GM18508 (cell line): ENCODE data around the gene MYCN.
"Not testable (repeated sequence)": the region's sequence is repeated elsewhere in the genome, so short reads cannot be mapped to it uniquely, and the experiment has no call there.

ENCODE experiments used
- ATAC-seq: cut with Tn5 transposase; IDR thresholded peaks from one replicate; pipeline ENCODE4 v1.9.1; 2021; ENCODE audit warnings: moderate number of reproducible peaks; ENCODE audit not compliant: insufficient read depth, unreplicated experiment

Gene MYCN

DNA sequence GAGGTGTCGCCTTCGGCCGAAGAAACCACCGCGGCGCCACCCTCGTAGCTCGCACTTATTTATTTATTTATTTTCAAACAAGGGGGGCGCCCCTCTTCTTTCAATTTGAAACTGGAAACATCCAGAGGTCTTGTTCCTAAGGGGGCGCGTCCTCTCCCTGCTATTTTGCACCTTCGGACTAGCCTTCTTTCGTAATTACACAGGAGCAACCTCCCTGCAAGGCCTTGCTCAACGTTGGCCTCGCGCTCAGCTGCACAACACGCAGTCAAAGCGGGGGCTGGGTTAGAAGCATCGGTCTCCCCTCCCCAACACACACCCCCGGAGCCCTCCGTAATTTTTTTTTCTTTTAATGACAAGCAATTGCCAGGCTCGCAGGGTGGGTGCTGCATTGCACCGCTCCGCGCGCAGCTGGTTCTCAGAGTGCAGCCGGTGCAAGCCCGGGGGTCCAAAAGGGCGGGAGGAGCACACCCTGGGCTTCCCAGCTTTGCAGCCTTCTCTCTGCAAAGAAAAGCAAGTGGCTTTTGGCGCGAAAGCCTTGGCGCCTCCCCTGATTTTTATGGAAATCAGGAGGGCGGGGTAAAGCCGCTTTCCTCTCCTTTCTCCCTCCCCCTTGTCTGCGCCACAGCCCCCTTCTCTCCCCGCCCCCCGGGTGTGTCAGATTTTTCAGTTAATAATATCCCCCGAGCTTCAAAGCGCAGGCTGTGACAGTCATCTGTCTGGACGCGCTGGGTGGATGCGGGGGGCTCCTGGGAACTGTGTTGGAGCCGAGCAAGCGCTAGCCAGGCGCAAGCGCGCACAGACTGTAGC is at the start of gene MYCN:
MYCN (plus strand) TSS at position 697 of the 807 bp plus-strand sequence. CDS start 1,515 bp downstream, outside the sequence.
- ATAC-seq: no peak

DNA sequence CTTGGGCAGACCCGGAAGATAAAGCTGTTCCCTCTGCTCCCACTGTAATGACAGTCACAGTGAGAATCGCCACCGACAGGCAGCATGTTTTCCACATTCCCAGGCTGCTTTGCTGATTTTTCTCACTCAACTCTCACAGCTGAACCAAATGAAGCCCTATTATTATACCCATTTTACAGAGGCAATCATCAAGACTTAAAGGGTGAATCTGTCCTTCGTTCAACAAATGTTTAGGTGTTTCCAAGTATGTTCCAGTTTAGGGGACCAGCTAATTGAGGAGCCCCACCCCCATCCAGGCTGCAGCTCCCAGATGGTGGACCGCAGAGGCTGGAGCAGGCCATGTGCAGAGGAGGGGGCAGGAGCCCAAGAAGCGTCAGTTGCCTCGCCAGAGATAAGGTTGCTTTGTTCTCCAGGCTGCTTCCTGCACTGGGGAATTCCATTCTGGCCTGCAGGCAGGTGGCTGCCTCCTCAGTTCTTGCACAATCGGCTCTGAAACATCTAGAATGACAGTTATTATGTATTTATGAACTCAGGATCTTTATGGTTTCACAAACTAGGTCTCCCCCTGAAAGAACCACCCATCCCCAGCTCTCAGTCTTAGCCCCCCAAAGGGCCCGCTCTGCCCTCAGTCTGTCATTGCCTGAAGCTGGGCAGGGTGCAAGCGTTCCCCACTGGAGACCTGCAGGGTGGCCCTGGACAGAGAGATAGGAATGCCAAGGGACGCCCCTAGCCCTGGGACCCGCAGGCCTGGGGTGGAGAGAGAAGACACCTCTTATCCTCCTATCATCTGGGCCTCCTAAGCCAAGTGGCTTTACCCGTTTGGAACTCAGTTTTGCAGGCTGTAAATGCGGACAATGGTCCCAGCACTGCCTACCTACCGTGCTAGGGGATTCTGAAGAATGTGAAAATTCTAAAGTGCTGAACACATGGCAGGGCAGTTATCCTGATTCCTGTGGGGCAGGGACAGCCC is 49.1 kb upstream of the MYCN start:
- no peak for ATAC-seq

DNA sequence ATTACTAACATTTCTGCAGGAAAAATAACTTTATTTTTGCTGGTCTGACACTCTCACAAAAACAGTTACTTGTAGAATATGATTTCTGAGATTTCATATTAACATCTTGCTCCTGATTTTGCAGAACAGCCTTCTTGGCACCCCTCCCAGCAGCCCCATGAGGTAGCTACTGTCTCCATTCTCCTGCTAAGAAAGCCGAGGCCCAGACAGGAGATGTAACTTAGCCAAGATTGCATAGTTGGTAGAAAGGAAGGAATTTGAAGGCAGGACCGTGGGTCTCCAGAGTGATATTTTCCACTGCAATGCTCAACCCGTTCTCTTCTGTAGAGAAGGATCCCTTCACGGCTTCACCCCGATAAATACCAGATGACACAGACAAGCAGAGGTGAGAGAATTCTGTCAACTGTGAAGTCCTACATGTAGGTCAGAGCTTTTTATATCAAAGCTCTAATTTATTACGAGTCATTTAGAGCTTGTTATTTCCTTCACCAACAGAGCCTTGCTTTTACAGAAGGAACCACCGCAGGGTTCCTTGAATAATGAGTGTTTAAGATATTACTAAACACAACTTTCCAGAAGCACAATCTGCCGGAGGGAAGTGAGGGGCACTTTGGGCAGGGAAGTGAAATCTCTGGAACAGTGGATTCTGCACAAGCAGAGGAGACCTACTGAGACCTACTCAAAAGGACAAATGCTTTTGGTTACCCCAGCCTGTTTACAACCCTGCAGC is 48.0 kb upstream of the MYCN start:
- no peak for ATAC-seq

- no peak for ATAC-seq
Measured at GRCh38 chr2:15893085-15893484, 47.3 kb upstream of the MYCN start.

GRCh38 chr2:15893689-15894480 is 46.5 kb upstream of the MYCN start:
- no peak for ATAC-seq

- ATAC-seq: no peak
Measured at GRCh38 chr2:15894481-15895144, 45.7 kb upstream of the MYCN start.

GRCh38 chr2:15895615-15896469 is 44.5 kb upstream of the MYCN start:
- ATAC-seq: no peak

DNA sequence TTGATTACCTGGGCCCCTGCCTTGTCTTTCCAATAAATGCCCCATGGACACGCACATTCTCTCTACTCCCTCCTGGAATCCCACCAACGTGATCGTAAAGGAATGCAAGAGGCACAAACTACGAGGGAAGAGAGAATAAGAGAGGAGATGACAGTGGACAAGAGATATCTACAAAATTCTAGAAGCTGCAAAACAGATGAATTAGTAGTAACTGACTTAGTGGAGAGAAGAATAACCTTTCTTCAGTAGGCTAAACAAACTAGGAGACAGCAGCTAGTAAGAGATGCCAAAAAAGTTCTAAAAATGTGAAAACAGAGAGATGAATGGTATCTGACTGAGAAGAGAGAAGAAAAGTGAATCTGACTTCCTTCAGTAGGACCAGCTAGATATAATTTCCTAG is 43.5 kb upstream of the MYCN start:
- ATAC-seq: no peak

DNA sequence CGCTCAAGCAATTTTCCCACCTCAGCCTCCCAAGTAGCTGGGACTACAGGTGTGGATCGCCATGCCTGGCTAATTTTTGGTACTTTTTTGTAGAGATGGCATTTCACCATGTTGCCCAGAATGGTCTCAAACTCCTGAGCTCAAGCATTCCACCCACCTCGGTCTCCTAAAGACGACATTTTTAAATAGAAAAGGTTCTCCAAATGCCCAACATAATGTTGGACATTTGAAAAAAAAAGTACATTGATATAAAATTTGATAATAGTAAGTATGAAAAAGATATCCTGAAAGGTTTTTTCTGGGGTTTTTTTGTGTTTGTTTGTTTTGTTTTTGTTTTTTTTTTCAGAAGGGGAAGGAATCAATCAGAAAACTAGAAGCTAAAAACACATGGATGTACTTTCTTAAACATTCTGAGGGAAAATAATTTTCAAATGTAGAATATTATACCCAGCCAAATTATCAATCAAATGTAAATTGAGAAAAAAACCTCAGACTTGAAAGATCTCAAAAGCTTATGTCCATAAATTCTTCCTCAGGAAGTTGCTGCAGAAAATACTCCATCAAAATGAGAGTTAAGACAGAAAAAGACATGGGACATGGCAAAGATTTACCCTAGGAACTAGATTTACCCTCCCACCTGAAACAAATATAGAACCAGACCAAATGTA is 42.8 kb upstream of the MYCN start:
- ATAC-seq: no peak

GRCh38 chr2:15899327-15899612 is 41.1 kb upstream of the MYCN start:
- ATAC-seq: no peak

GRCh38 chr2:15899751-15900493 is 40.4 kb upstream of the MYCN start:
- no peak for ATAC-seq

DNA sequence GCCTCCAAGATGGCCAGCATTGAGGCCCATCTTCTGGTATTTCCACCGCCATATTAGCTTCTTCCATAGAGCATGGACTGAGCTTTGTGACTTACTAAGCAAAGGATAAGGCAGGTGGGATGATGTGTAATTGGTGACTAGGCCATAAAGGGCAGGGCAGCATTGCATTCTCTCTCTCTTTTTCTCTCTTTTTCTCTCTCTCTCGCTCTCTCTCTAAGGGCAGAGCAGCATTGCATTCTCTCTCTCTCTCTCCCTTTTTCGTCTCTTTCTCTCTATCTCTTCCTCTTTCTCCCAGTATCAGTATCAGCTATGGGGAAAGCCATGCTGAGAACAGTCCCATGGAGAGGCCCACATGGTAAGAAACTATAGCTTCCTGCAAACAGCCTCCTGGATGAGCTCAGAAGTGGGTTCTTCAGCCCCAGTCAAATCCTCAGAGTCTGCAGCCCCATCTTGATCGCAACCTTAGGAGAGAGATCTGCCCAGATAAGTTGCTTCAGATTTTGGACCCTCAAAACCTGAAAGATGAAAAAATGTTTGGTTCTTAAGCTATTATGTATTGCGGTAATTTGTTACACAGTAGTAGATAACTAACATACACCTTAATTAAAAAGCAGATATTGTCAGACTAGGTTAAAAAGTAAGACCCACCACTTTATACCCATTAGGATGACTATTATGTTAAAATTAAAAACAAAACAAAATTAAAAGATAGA is 39.1 kb upstream of the MYCN start:
- ATAC-seq: no peak

DNA sequence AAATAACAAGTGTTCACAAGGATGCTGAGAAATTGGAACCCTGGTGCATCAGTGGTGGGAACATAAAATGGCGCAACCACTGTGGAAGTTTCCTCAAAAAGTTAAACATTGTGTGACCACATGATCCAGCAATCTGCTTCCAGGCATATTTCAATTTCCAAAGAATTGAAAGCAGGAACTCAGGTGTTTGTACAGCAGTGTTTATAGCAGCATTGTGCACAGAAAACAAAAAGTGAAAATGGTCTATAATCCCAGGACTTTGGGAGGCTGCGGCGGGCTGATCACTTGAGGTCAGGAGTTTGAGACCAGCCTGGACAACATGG is 38.6 kb upstream of the MYCN start:
- ATAC-seq: no peak

GRCh38 chr2:15903910-15904309 is 36.4 kb upstream of the MYCN start:
- ATAC-seq: not testable (repeated sequence)

DNA sequence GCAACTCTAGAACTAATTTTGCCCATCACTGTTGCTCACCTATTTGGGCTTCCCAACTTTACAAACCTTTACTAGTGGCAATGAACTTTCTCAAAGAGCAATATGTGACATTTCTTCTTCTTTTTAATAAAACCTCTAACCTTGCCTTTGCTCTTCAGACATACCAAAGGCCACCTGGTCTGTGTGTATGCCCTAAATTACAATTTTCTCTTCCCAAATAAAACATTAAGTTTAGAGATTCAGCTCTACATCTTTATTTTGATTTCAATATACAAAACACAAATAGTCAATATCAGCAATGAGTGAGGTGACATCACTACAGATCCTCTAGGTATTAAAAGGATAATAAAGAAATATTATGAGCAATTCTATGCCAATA is 35.1 kb upstream of the MYCN start:
- ATAC-seq: no peak

- ATAC-seq: no peak
Measured at GRCh38 chr2:15905986-15906491, 34.3 kb upstream of the MYCN start.

DNA sequence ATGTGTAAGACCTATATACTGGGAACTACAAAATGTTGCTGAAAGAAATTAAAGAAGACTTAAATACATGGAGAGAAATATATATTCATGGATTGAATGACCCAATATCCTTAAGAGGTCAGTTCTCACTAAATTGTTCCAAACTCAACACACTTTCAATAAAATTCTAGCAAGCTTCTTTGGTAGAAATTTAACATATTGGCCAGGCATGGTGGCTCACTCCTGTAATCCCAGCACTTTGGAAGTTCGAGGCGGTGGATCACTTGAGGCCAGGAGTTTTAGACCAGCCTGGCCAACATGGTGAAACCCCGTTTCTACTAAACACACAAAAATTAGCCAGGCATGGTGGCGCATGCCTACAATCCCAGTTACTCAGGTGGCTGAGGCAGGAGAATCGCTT is 33.6 kb upstream of the MYCN start:
- no peak for ATAC-seq
